HepG2 (cell line): ENCODE results near the gene SORBS2. TPM values are rescaled to one million over a fixed set of nuclear protein-coding genes. Genes with fewer than 3 reads are reported as not detected.

ENCODE experiments used
- ATAC-seq: fragments of 200-7000 bp; cut with Tn5 transposase; 3 replicates; pipeline ENCODE4 v1.9.1; 2020; ENCODE audit warnings: mild to moderate bottlenecking, moderate library complexity
- BruUV-seq: library from RNA; stranded (reverse); fragments of 400-500 nt; replicated peaks from 2 replicates; lab custom pipeline; 2021; lab: Mats Ljungman, UMichigan
- CTCF ChIA-PET: fragments of 300-600 bp; formaldehyde crosslinking; extraction: SDS; loops from one replicate; lab custom pipeline; 2021; ENCODE audit warnings: low total read pairs, inconsistent platforms, low intra/inter-chr PET ratio; lab: Yijun Ruan, JAX
- POLR2A ChIA-PET: fragments of 350-600 bp; sonication (Branson Sonifier 250); formaldehyde crosslinking; loops from one replicate; lab custom pipeline; 2020; ENCODE audit warnings: antibody characterized with exemption, inconsistent platforms; lab: Yijun Ruan, JAX
- DNase-seq: peaks from one replicate; pipeline ENCODE4 v3.0.0-alpha.2; 2015; ENCODE audit warnings: low spot score
- FAIRE-seq: peaks from 3 replicates; lab custom pipeline; 2011; peaks lifted over from hg19 to GRCh38; lab: Jason Lieb, UNC
- H2AFZ ChIP-seq: one replicate; pipeline ENCODE4 v1.6.1; 2011; ENCODE audit warnings: low read length, inconsistent platforms
- H3K27ac ChIP-seq: fragments of 300-600 bp; 3 replicates; pipeline ENCODE4 v1.8.0; 2011; ENCODE audit warnings: mixed run types, mild to moderate bottlenecking, mixed read lengths, low read length, inconsistent platforms; ENCODE audit not compliant: insufficient read depth; ENCODE audit errors: extremely low read length
- H3K27me3 ChIP-seq, 2 experiments: fragments of 200-600 bp in 1 of 2; 2 replicates in 1 of 2; 3 replicates in 1 of 2; pipeline versions ENCODE4 v1.6.0 to v1.8.0; 2011; ENCODE audit warnings: low read length in 2 of 2, mild to moderate bottlenecking in 2 of 2, moderate library complexity in 2 of 2, inconsistent platforms in 1 of 2; ENCODE audit not compliant: insufficient read depth in 2 of 2, control insufficient read depth in 1 of 2
- H3K36me3 ChIP-seq, 2 experiments: fragments of 200-600 bp in 1 of 2; replicated peaks in 1 of 2; 2 replicates in 1 of 2; 3 replicates in 1 of 2; pipeline versions ENCODE4 v1.5.1 to v1.8.0; 2011; ENCODE audit warnings: low read length in 2 of 2, inconsistent platforms in 1 of 2; ENCODE audit not compliant: insufficient read depth in 2 of 2, control insufficient read depth in 1 of 2
- H3K4me1 ChIP-seq: 2 replicates; pipeline ENCODE4 v1.5.1; 2012; ENCODE audit warnings: low read length, inconsistent platforms; ENCODE audit not compliant: insufficient read depth
- H3K4me2 ChIP-seq: 2 replicates; pipeline ENCODE4 v1.6.0; 2011; ENCODE audit warnings: low read depth, low read length, inconsistent platforms
- H3K4me3 ChIP-seq, 3 experiments: fragments of 200-600 bp in 1 of 3; sonication (generic), shearing (Covaris generic) in 1 of 3; replicated peaks in 1 of 3; 2 replicates each; pipeline ENCODE4 v1.5.1; 2011 to 2016; ENCODE audit warnings: low read length in 3 of 3, inconsistent platforms in 2 of 3, low read depth in 2 of 3, mild to moderate bottlenecking in 2 of 3, control low read depth in 1 of 3, mixed read lengths in 1 of 3; ENCODE audit not compliant: insufficient read depth in 1 of 3
- H3K79me2 ChIP-seq: one replicate; pipeline ENCODE4 v1.6.1; 2011; ENCODE audit warnings: low read length, inconsistent platforms; ENCODE audit not compliant: insufficient read depth
- H3K9ac ChIP-seq: 2 replicates; pipeline ENCODE4 v1.6.0; 2011; ENCODE audit warnings: mild to moderate bottlenecking, low read depth, low read length, inconsistent platforms; ENCODE audit not compliant: insufficient read depth
- H3K9me3 ChIP-seq: 2 replicates; pipeline ENCODE4 v1.5.1; 2012; ENCODE audit warnings: mild to moderate bottlenecking, low read length
- H4K20me1 ChIP-seq: 2 replicates; pipeline ENCODE4 v1.6.0; 2011; ENCODE audit warnings: inconsistent platforms, mild to moderate bottlenecking, low read length, moderate library complexity; ENCODE audit not compliant: insufficient read depth
- AGO1 ChIP-seq: fragments of 200-400 bp; formaldehyde crosslinking; IDR thresholded peaks from 2 replicates; pipeline ENCODE4 v1.6.1; 2017; ENCODE audit warnings: mild to moderate bottlenecking, low read depth, low read length, moderate library complexity; ENCODE audit not compliant: poor library complexity, severe bottlenecking
- AGO2 ChIP-seq: fragments of 200-400 bp; formaldehyde crosslinking; optimal IDR thresholded peaks from 2 replicates; pipeline ENCODE3; 2017; ENCODE audit warnings: mild to moderate bottlenecking, low read depth, low read length, moderate library complexity
- EHMT2 ChIP-seq: fragments of 200-600 bp; sonication (generic); IDR thresholded peaks from 2 replicates; pipeline ENCODE4 v1.7.0; 2017; ENCODE audit warnings: antibody characterized with exemption, low read depth, low read length, borderline replicate concordance
- HDAC2 ChIP-seq: sonication (generic); formaldehyde crosslinking; IDR thresholded peaks from 2 replicates; pipeline ENCODE4 v1.4.0; 2020; ENCODE audit warnings: missing genetic modification reagents
- HMG20B ChIP-seq: conservative IDR thresholded peaks from 2 replicates; pipeline ENCODE4 v1.6.1; 2016; ENCODE audit warnings: missing genetic modification reagents, missing compliant biosample characterization
- HNRNPL ChIP-seq: fragments of 200-400 bp; formaldehyde crosslinking; IDR thresholded peaks from 2 replicates; pipeline ENCODE4 v1.6.1; 2017; ENCODE audit warnings: mild to moderate bottlenecking, low read depth, low read length
- HOXA3 ChIP-seq: sonication (generic); formaldehyde crosslinking; IDR thresholded peaks from 2 replicates; pipeline ENCODE4 v1.5.0; 2020; ENCODE audit warnings: missing genetic modification reagents
- JDP2 ChIP-seq: sonication (generic); formaldehyde crosslinking; IDR thresholded peaks from 2 replicates; pipeline ENCODE4 v1.8.1; 2022; ENCODE audit warnings: missing genetic modification reagents, borderline replicate concordance
- KLF6 ChIP-seq: IDR thresholded peaks from 2 replicates; pipeline ENCODE4 v1.8.0; 2016; ENCODE audit warnings: missing biosample characterization, missing genetic modification reagents
- MIXL1 ChIP-seq: IDR thresholded peaks from 2 replicates; pipeline ENCODE4 v1.6.1; 2016
- NFE2 ChIP-seq: sonication (generic); formaldehyde crosslinking; IDR thresholded peaks from 2 replicates; pipeline ENCODE4 v1.4.0; 2020; ENCODE audit warnings: missing genetic modification reagents
- NR2C2 ChIP-seq: sonication (generic); formaldehyde crosslinking; IDR thresholded peaks from 2 replicates; pipeline ENCODE4 v1.4.0; 2020; ENCODE audit warnings: missing genetic modification reagents, mild to moderate bottlenecking, moderate library complexity, borderline replicate concordance
- NR2F2 ChIP-seq: IDR thresholded peaks from 2 replicates; pipeline ENCODE4 v1.6.1; 2012; ENCODE audit warnings: low read depth, inconsistent platforms, borderline replicate concordance
- SALL1 ChIP-seq: sonication (generic); formaldehyde crosslinking; IDR thresholded peaks from 2 replicates; pipeline ENCODE4 v1.8.0; 2022; ENCODE audit warnings: mild to moderate bottlenecking, missing genetic modification reagents
- SRY ChIP-seq: sonication (generic); formaldehyde crosslinking; IDR thresholded peaks from 2 replicates; pipeline ENCODE4 v1.8.0; 2022; ENCODE audit warnings: mild to moderate bottlenecking, missing genetic modification reagents
- TCF7L2 ChIP-seq: IDR thresholded peaks from 2 replicates; pipeline ENCODE4 v1.6.1; 2011; ENCODE audit warnings: mild to moderate bottlenecking, low read depth, low read length, moderate library complexity
- TOPORS ChIP-seq: sonication (generic); formaldehyde crosslinking; IDR thresholded peaks from 2 replicates; pipeline ENCODE4 v1.8.0; 2023; ENCODE audit warnings: mild to moderate bottlenecking, missing genetic modification reagents
- ZNF232 ChIP-seq: sonication (generic); formaldehyde crosslinking; IDR thresholded peaks from 2 replicates; pipeline ENCODE4 v1.4.0; 2020; ENCODE audit warnings: missing genetic modification reagents, borderline replicate concordance
- ZNF326 ChIP-seq: sonication (generic); formaldehyde crosslinking; IDR thresholded peaks from 2 replicates; pipeline ENCODE4 v1.4.0; 2020; ENCODE audit warnings: missing genetic modification reagents, borderline replicate concordance
- ZNF329 ChIP-seq: sonication (generic); formaldehyde crosslinking; IDR thresholded peaks from 2 replicates; pipeline ENCODE4 v1.9.0; 2021; ENCODE audit warnings: low read depth, mild to moderate bottlenecking, missing genetic modification reagents
- ZNF614 ChIP-seq: IDR thresholded peaks from 2 replicates; pipeline ENCODE4 v1.6.1; 2018; ENCODE audit warnings: missing biosample characterization, missing genetic modification reagents, inconsistent platforms, borderline replicate concordance
- ZNF879 ChIP-seq: sonication (generic); formaldehyde crosslinking; IDR thresholded peaks from 2 replicates; pipeline ENCODE4 v1.8.1; 2023; ENCODE audit warnings: missing genetic modification reagents
- WGBS: methylation state at CpG from one replicate; pipeline ENCODE4 v1.1.6; 2017; ENCODE audit warnings: low lambda C conversion rate; 5-methylcytosine and 5-hydroxymethylcytosine counted together
- in situ Hi-C: cut with HindIII; loops from 2 replicates; pipeline ENCODE4 v1.10.0; 2017; ENCODE audit warnings: low pct_unique_long_range_greater_than_20kb; ENCODE audit not compliant: extremely low pct_ligation_motif_present
- intact Hi-C: fragments of 100-400 bp; cut with micrococcal nuclease; formaldehyde crosslinking; loops from one replicate; pipeline ENCODE4 v1.10.0; 2022; ENCODE audit not compliant: unreplicated experiment
- polyA plus RNA-seq, 8 experiments: library from polyadenylated mRNA; depleted of rRNA in 3 of 8; stranded (reverse) in 7 of 8; unstranded in 1 of 8; fragments of >200 nt; fragmentation: Illumina TruSeq in 4 of 8; extraction: Trizol in 4 of 8; gene quantifications; 2 replicates each; pipeline versions ENCODE4 v1.2.1 to v1.2.3, GENCODE V29; 2011 to 2016; ENCODE audit warnings: low read depth in 4 of 8, missing spikeins in 1 of 8, mixed read lengths in 1 of 8; ENCODE audit not compliant: insufficient read depth in 1 of 8
- total RNA-seq, 5 experiments: library from RNA; depleted of rRNA; stranded (reverse); fragments of >200 nt; fragmentation: Illumina TruSeq; extraction: Trizol; gene quantifications; 2 replicates each; pipeline ENCODE4 v1.2.3, GENCODE V29; 2016; ENCODE audit warnings: low read depth in 1 of 5

Gene SORBS2
- total and polyA plus RNA-seq, 2 of the 13 experiments (the other 11 are each of a cell fraction or from before 2014, with no cell fraction given) = 25.0 to 80.5 TPM

GRCh38 chr4:185638548-185639301 is 173.3 kb downstream of the SORBS2 start:
- in situ Hi-C loops (no loop called here), intact Hi-C loops (loop anchor here (10.0 kb wide), 1 partner anchor 496 kb away; no protein-coding TSS in a partner anchor)
- ChIA-PET CTCF (no interaction called here), POLR2A (no interaction called here)
- DNase-seq = no peak
- no peaks in the 10 kb centered on the region for H3K79me2 ChIP-seq
- BruUV-seq = no TSS peak
- H3K27me3 ChIP-seq = no peaks in the 10 kb centered on the region; a peak in 1 of 5 replicates
- H3K27ac ChIP-seq = no peak overlapping the region
- TF ChIP-seq AGO1 (no peak), AGO2 (peak; percentile 25)
- no peak overlapping the region for H3K4me2 ChIP-seq
- ATAC-seq = no peak; the same call in 2 of the 3 replicates
- no peaks in the 10 kb centered on the region for H3K9me3 ChIP-seq
- no peak overlapping the region for H3K9ac ChIP-seq
- no peak overlapping the region for H3K4me3 ChIP-seq
- H4K20me1 ChIP-seq = no peaks in the 10 kb centered on the region
- 96% methylated on average over 41 of the region's 41 CpGs for WGBS
- H2AFZ ChIP-seq = no peak overlapping the region
- H3K36me3 ChIP-seq = peaks cover 0 to 5% of the 10 kb centered on the region in 2 experiments; a peak in 2 of 5 replicates
- no peak for FAIRE-seq
- H3K4me1 ChIP-seq = no peaks in the 10 kb centered on the region

- CTCF ChIA-PET = no interaction called here
- H4K20me1 ChIP-seq = no peaks in the 10 kb centered on the region
- no peak for FAIRE-seq
- 97% methylated on average over 15 of the region's 15 CpGs for WGBS
- H3K4me3 ChIP-seq = no peak overlapping the region
- no peaks in the 10 kb centered on the region for H3K4me1 ChIP-seq
- H3K9me3 ChIP-seq = no peaks in the 10 kb centered on the region
- no peaks in the 10 kb centered on the region; a peak in 1 of 5 replicates for H3K27me3 ChIP-seq
- H3K36me3 ChIP-seq = peaks cover 0 to 4% of the 10 kb centered on the region in 2 experiments; a peak in 2 of 5 replicates
- TF ChIP-seq MIXL1 (CRISPR knock-in tag) (no peak), SRY (CRISPR knock-in tag) (no peak), ZNF232 (CRISPR knock-in tag) (no peak), HDAC2 (CRISPR knock-in tag) (no peak), TCF7L2 (no peak), JDP2 (CRISPR knock-in tag) (no peak), ZNF614 (no peak), NFE2 (CRISPR knock-in tag) (no peak), KLF6 (no peak), TOPORS (no peak), HOXA3 (no peak), SALL1 (CRISPR knock-in tag) (no peak), NR2C2 (no peak), HNRNPL (no peak), NR2F2 (no peak), EHMT2 (no peak), ZNF329 (CRISPR knock-in tag) (no peak), ZNF326 (CRISPR knock-in tag) (no peak), ZNF879 (CRISPR knock-in tag) (no peak), HMG20B (CRISPR knock-in tag) (no peak)
- POLR2A ChIA-PET = no interaction called here
- intact Hi-C loops = loop anchor here (10.0 kb wide), 1 partner anchor 497 kb away; no protein-coding TSS in a partner anchor
- no peak overlapping the region for H3K4me2 ChIP-seq
- H3K27ac ChIP-seq = no peak overlapping the region
- no peak for DNase-seq
- no peak overlapping the region for H3K9ac ChIP-seq
- H2AFZ ChIP-seq = no peak overlapping the region
- no peak for ATAC-seq
- BruUV-seq = no TSS peak
- in situ Hi-C loops = no loop called here
- no peaks in the 10 kb centered on the region for H3K79me2 ChIP-seq
These were observed 173.9 kb downstream of the SORBS2 start for GRCh38 chr4:185638093-185638492.
